Glutamatergic neuron (in vitro differentiated cells): ENCODE results near the gene S100A6. TPM values are rescaled to one million over a fixed set of nuclear protein-coding genes. Genes with fewer than 3 reads are reported as not detected.

Experiments
- DNase-seq: peaks from one replicate; pipeline ENCODE4 v3.0.0; 2022
- H3K27ac Mint-ChIP-seq: one replicate; pipeline ENCODE4 v1.8.0; 2020; ENCODE audit warnings: mild to moderate bottlenecking, mixed read lengths, inconsistent platforms; ENCODE audit not compliant: unreplicated experiment
- H3K27me3 Mint-ChIP-seq: one replicate; pipeline ENCODE4 v1.8.0; 2020; ENCODE audit warnings: mild to moderate bottlenecking, moderate library complexity, mixed read lengths, inconsistent platforms; ENCODE audit not compliant: unreplicated experiment
- H3K36me3 Mint-ChIP-seq: one replicate; pipeline ENCODE4 v1.8.0; 2020; ENCODE audit warnings: mild to moderate bottlenecking, mixed read lengths, inconsistent platforms; ENCODE audit not compliant: unreplicated experiment
- H3K4me1 Mint-ChIP-seq: one replicate; pipeline ENCODE4 v1.8.0; 2020; ENCODE audit warnings: mild to moderate bottlenecking, low read depth, mixed read lengths, inconsistent platforms; ENCODE audit not compliant: unreplicated experiment
- H3K4me3 Mint-ChIP-seq: one replicate; pipeline ENCODE4 v1.8.0; 2020; ENCODE audit warnings: mild to moderate bottlenecking, mixed read lengths, inconsistent platforms; ENCODE audit not compliant: unreplicated experiment
- H3K9me3 Mint-ChIP-seq: one replicate; pipeline ENCODE4 v1.8.0; 2020; ENCODE audit warnings: mild to moderate bottlenecking, moderate library complexity, mixed read lengths, inconsistent platforms; ENCODE audit not compliant: unreplicated experiment
- total RNA-seq: library from RNA; stranded (reverse); fragmentation: NEBNext Ultra II Directional; extraction: Animal tissue kit (Norgen Biotek cat#: 25700); gene quantifications from one replicate; pipeline ENCODE4 v1.2.1, GENCODE V29; 2021; ENCODE audit not compliant: unreplicated experiment
- TF ChIP-seq, protein P1 (sequence below): fragments of 200-600 bp; sonication (generic); IDR thresholded peaks from one replicate; pipeline ENCODE4 v1.5.0; 2021; ENCODE audit not compliant: partially characterized antibody, unreplicated experiment

Gene S100A6
- total RNA-seq, 1 donor from 2014 or later = 41.9 TPM

DNA sequence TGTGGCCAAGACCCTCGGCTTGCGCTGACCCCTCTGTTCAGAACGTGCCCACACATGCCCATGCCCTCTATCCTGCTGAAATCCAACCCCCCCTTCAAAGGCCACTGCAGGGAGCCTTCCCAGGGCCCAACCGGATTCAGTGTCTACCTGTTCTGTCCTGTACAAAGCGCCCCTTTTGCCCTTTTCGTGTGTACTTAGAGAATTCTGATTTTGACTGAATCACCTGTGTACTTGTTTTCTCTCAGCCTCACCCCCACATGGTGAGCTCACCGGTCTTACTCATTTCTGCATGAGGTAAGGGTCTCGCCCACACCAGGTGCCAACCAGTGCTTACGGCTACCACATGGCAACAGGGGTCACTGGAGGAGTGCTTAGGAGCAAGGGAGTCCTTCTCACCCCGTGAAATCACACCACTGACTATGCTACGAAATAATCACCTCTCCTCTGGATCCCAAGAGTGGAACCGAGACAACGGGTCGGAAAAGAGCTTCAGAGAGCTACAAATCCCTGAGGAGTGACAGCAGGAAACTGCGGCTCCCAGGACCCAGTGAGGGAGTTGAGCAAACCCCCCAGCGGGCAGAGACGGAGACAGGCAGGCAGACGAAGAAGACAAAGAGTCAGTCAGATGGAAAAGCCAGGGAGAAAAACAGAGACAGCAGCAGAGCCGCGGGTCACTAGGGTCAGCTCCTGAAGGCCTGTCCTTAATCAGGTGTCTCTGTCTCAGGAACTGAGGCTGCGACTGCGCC, 32.0 kb upstream of the S100A6 start:
- Mint-ChIP-seq H3K4me3 (peak overlapping the region; percentile 47), H3K9me3 (peaks cover 8% of the 10 kb centered on the region), H3K4me1 (peaks cover 30% of the 10 kb centered on the region), H3K27ac (peak overlapping the region; percentile 84), H3K36me3 (no peaks in the 10 kb centered on the region), H3K27me3 (peaks cover 10% of the 10 kb centered on the region)
- DNase-seq = no peak
- TF ChIP-seq, protein P1, sequence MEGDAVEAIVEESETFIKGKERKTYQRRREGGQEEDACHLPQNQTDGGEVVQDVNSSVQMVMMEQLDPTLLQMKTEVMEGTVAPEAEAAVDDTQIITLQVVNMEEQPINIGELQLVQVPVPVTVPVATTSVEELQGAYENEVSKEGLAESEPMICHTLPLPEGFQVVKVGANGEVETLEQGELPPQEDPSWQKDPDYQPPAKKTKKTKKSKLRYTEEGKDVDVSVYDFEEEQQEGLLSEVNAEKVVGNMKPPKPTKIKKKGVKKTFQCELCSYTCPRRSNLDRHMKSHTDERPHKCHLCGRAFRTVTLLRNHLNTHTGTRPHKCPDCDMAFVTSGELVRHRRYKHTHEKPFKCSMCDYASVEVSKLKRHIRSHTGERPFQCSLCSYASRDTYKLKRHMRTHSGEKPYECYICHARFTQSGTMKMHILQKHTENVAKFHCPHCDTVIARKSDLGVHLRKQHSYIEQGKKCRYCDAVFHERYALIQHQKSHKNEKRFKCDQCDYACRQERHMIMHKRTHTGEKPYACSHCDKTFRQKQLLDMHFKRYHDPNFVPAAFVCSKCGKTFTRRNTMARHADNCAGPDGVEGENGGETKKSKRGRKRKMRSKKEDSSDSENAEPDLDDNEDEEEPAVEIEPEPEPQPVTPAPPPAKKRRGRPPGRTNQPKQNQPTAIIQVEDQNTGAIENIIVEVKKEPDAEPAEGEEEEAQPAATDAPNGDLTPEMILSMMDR = no peak

DNA sequence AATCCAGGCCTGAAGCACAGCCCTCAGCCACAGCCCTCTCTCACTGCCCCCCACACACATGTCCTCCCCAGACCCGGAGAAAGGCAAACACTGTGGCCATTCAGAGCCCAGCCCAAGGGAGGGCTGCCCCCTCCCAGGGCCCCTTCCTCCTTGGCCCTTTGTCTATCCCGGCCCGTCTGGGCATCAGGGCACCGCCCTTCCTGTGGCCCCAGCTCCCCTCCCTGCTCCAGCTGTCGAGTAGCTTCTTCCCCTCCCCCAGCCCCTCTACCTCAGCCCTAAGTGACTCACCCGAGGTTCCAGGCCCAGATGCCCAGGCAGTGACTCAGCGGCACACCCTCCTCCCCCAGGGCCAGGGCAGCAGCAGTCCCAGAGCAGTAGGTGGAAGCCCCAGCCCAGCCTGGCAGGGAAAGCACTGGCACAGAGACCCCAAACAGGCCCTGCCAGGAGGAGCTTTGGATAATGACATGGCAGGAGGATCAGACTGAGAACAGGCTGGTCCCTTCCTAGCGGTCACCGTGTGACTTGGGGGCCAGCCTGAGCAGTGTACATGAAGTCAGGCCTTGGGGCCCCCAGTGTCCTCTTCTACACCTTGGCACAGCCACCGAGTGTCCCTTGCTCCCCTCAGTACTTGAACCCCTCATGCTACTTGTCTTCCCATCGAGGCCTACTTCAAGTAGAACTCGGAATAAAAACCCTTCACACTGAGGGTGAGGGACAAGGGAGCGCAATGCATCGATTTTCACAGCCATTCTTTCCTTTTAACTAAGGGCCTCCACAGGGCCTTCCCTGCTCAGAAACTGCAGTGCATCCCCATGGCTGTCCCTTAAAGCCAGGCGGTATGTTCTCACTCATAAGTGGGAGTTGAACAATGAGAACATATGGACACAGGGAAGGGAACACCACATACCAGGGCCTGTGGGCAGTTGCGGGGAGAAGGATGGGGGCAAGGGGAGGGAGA, 30.9 kb upstream of the S100A6 start:
- Mint-ChIP-seq H3K27me3 (peaks cover 10% of the 10 kb centered on the region), H3K36me3 (no peaks in the 10 kb centered on the region), H3K27ac (peak overlapping the region; percentile 87), H3K4me1 (peaks cover 30% of the 10 kb centered on the region), H3K4me3 (no peak overlapping the region), H3K9me3 (peaks cover 8% of the 10 kb centered on the region)
- peak; percentile 60 for DNase-seq
- TF ChIP-seq, protein P1 = no peak

DNA sequence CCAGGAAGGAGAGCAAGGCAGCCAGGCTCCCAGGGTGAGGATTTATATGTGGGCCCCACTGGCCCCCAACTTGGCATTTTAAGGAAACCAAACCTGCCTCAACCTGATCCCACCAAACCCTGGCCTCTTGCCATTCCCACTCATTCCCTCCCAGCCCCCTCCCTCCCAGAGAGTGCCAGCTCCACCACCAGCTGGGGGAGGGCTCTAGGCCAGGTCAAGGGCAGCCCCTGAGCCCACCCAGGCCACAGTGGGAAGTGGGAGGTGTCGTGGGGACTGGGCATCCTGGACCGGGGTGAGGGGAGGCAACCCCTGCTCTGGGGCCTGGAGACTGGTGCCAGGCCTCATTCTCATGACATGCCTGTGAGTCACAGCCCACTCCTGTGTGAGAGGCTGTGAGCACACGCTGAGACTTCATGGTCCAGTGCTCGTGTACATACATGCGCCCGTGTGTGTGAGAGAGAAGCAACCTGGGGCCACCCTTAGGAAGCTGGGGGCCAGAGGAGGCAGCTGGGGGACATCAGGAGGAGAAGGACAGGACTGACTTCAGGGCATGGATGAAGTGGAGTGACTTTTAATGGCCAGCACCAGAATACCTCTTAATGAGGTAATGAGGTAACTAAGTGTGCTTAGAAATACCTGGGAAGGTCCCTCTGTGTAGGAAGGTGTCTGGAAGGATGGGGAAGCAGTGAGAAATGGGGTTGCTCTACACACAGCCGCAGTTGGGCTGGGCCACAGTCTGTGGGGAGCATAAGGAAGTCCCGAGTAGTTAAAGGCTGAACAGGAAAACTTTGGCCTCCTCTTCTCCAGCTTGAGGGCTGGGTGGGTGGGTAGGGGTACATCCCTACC, 30.0 kb upstream of the S100A6 start, which contains the start of gene S100A2:
Gene S100A2, minus strand, starts transcription at position 316 of the 846 bp plus-strand sequence. CDS start 1,967 bp downstream, outside the sequence.
- TF ChIP-seq, protein P1 = no peak
- Mint-ChIP-seq H3K4me3 (no peak within 1 kb of the TSS), H3K27me3 (peaks cover 11% of the 10 kb centered on the region), H3K4me1 (peaks cover 30% of the 10 kb centered on the region), H3K36me3 (no peaks in the 10 kb centered on the region), H3K9me3 (peaks cover 8% of the 10 kb centered on the region), H3K27ac (peak within 1 kb of the TSS; percentile 87)
- no peak for DNase-seq

DNA sequence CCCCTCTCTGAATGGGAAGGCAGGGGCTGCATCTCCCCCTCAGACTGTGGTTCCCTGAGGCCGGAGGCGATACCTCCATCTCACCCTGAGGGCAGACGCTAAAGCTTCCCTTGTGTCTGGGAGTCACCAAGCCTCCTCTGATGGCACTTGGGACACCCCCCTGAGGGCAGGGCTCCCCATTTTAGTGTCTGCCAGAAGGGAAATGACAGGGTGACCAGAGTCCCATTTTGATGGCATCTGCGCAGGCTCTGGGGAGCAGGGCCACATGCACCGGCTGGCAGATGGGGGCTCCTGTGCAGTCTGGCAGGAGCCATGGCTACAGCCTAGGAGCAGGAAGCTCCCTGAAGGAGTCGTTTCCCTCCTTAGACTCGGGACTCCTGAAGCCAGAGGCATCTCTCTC, 28.2 kb upstream of the S100A6 start:
- TF ChIP-seq, protein P1 = no peak
- H3K27ac Mint-ChIP-seq = no peak overlapping the region
- no peak overlapping the region for H3K4me3 Mint-ChIP-seq
- peaks cover 11% of the 10 kb centered on the region for H3K27me3 Mint-ChIP-seq
- no peaks in the 10 kb centered on the region for H3K36me3 Mint-ChIP-seq
- DNase-seq = peak; percentile 37
- peaks cover 28% of the 10 kb centered on the region for H3K4me1 Mint-ChIP-seq
- peaks cover 7% of the 10 kb centered on the region for H3K9me3 Mint-ChIP-seq
